HG02623 (cell line): Measurements from ENCODE around the gene LPIN1.
"Not testable (repeated sequence)": the region's sequence is repeated elsewhere in the genome, so short reads cannot be mapped to it uniquely, and the experiment has no call there.

Source experiments
- ATAC-seq: cut with Tn5 transposase; IDR thresholded peaks from one replicate; pipeline ENCODE4 v1.9.1; 2021; ENCODE audit warnings: moderate library complexity; ENCODE audit not compliant: unreplicated experiment

Gene LPIN1

GRCh38 chr2:11713815-11714214 lies 32.6 kb upstream of the LPIN1 start:
- no peak for ATAC-seq

- ATAC-seq, result no peak
These were observed 30.3 kb upstream of the LPIN1 start for GRCh38 chr2:11715987-11716652.

GRCh38 chr2:11716689-11717321 lies 29.6 kb upstream of the LPIN1 start:
- ATAC-seq, result no peak

GRCh38 chr2:11717623-11718022 lies 28.8 kb upstream of the LPIN1 start:
- no peak for ATAC-seq

- ATAC-seq, result no peak
These were observed 27.8 kb upstream of the LPIN1 start for GRCh38 chr2:11718606-11719005.

GRCh38 chr2:11719230-11719977 lies 27.0 kb upstream of the LPIN1 start:
- no peak for ATAC-seq

- no peak for ATAC-seq
These were observed 25.7 kb upstream of the LPIN1 start for GRCh38 chr2:11720752-11721151.

- no peak for ATAC-seq
These were observed 24.0 kb upstream of the LPIN1 start for GRCh38 chr2:11722292-11723060.

- no peak for ATAC-seq
These were observed 23.4 kb upstream of the LPIN1 start for GRCh38 chr2:11723061-11723371.

- ATAC-seq, result no peak
These were observed 22.3 kb upstream of the LPIN1 start for GRCh38 chr2:11724151-11724550.

- ATAC-seq, result no peak
These were observed 20.0 kb upstream of the LPIN1 start for GRCh38 chr2:11726384-11726783.

GRCh38 chr2:11729362-11730212 lies 16.8 kb upstream of the LPIN1 start:
- no peak for ATAC-seq

- ATAC-seq, result not testable (repeated sequence)
These were observed 15.0 kb upstream of the LPIN1 start for GRCh38 chr2:11731214-11731984.

GRCh38 chr2:11732587-11732986 lies 13.8 kb upstream of the LPIN1 start:
- ATAC-seq, result no peak

GRCh38 chr2:11737852-11738251 lies 8.6 kb upstream of the LPIN1 start:
- not testable (repeated sequence) for ATAC-seq

GRCh38 chr2:11738589-11739436 lies 7.6 kb upstream of the LPIN1 start:
- peak; percentile 57 for ATAC-seq

- ATAC-seq, result no peak
These were observed 5.7 kb upstream of the LPIN1 start for GRCh38 chr2:11740723-11741122.

- ATAC-seq, result no peak
These were observed 4.1 kb upstream of the LPIN1 start for GRCh38 chr2:11742317-11742701.
